Stomach smooth muscle (tissue), 2 donors: ENCODE data around the gene SAMMSON.
A peak's percentile ranks its signal among the peaks of the same experiment; 100 is the strongest.

ENCODE experiments used
- H3K27ac ChIP-seq: one replicate; pipeline ENCODE4 v1.7.0; 2013; ENCODE audit warnings: mild to moderate bottlenecking, low read length, inconsistent platforms
- H3K27me3 ChIP-seq, 2 donors: one replicate each; pipeline ENCODE4 v1.7.0; 2013; ENCODE audit warnings: low read length in 2 of 2; ENCODE audit not compliant: insufficient read depth in 2 of 2, control insufficient read depth in 1 of 2
- H3K36me3 ChIP-seq, 2 donors: one replicate each; pipeline ENCODE4 v1.7.0; 2013; ENCODE audit warnings: low read length in 2 of 2; ENCODE audit not compliant: control insufficient read depth in 2 of 2, insufficient read depth in 2 of 2
- H3K4me1 ChIP-seq: one replicate; pipeline ENCODE4 v1.7.0; 2013; ENCODE audit warnings: low read length; ENCODE audit not compliant: control insufficient read depth, insufficient read depth
- H3K4me3 ChIP-seq, 2 donors: one replicate each; pipeline ENCODE4 v1.7.0; 2013; ENCODE audit warnings: low read length in 2 of 2
- H3K9ac ChIP-seq, 2 donors: one replicate each; pipeline ENCODE4 v1.7.0; 2013; ENCODE audit warnings: low read length in 2 of 2, mild to moderate bottlenecking in 1 of 2
- H3K9me3 ChIP-seq, 2 donors: one replicate each; pipeline ENCODE4 v1.7.0; 2013; ENCODE audit warnings: low read length in 2 of 2; ENCODE audit not compliant: control insufficient read depth in 2 of 2
- donor health status: healthy.
- donor health status: Pancreatic carcinoma.

The SAMMSON gene

GRCh38 chr3:69999140-70000027 is at the start of gene SAMMSON:
Gene SAMMSON, plus strand, starts transcription at chr3:69999733.
- peak within 1 kb of the TSS; percentile 36 to 58 for H3K4me3 ChIP-seq

GRCh38 chr3:69951616-69952015 is 47.9 kb upstream of the SAMMSON start:
- Histone ChIP-seq H3K4me1 (no peaks in the 10 kb centered on the region), H3K4me3 (no peak overlapping the region), H3K27ac (no peak overlapping the region), H3K27me3 (no peaks in the 10 kb centered on the region), H3K9me3 (no peaks in the 10 kb centered on the region), H3K9ac (no peak overlapping the region), H3K36me3 (peaks cover 3 to 5% of the 10 kb centered on the region in 2 donors)

More at GRCh38 chr3:69999140-70000027, at the start of gene SAMMSON:
- Histone ChIP-seq H3K36me3 (no peaks in the 10 kb centered on the region), H3K4me1 (peaks cover 7% of the 10 kb centered on the region), H3K27me3 (no peaks in the 10 kb centered on the region), H3K27ac (peak within 1 kb of the TSS; percentile 69), H3K9me3 (no peaks in the 10 kb centered on the region), H3K9ac (peak within 1 kb of the TSS; percentile 54 to 58)

GRCh38 chr3:69959581-69959980 is 40.0 kb upstream of the SAMMSON start:
- H3K9ac ChIP-seq, result no peak overlapping the region
- no peak overlapping the region for H3K4me3 ChIP-seq
- H3K36me3 ChIP-seq, result peaks cover 23 to 26% of the 10 kb centered on the region in 2 donors
- no peaks in the 10 kb centered on the region for H3K4me1 ChIP-seq
- no peaks in the 10 kb centered on the region for H3K9me3 ChIP-seq
- no peak overlapping the region for H3K27ac ChIP-seq
- no peaks in the 10 kb centered on the region for H3K27me3 ChIP-seq

- Histone ChIP-seq H3K4me3 (no peak overlapping the region), H3K27ac (no peak overlapping the region), H3K9ac (no peak overlapping the region), H3K36me3 (peaks cover 28 to 35% of the 10 kb centered on the region in 2 donors), H3K27me3 (no peaks in the 10 kb centered on the region), H3K4me1 (no peaks in the 10 kb centered on the region), H3K9me3 (no peaks in the 10 kb centered on the region)
Observed at GRCh38 chr3:69961706-69962439, 37.7 kb upstream of the SAMMSON start.

GRCh38 chr3:69963643-69964042 is 35.9 kb upstream of the SAMMSON start:
- Histone ChIP-seq H3K36me3 (peaks cover 27 to 28% of the 10 kb centered on the region in 2 donors), H3K27me3 (no peaks in the 10 kb centered on the region), H3K9ac (no peak overlapping the region), H3K27ac (no peak overlapping the region), H3K9me3 (no peaks in the 10 kb centered on the region), H3K4me3 (no peak overlapping the region), H3K4me1 (no peaks in the 10 kb centered on the region)

- Histone ChIP-seq H3K9ac (no peak overlapping the region), H3K9me3 (no peaks in the 10 kb centered on the region), H3K4me3 (no peak overlapping the region), H3K27ac (no peak overlapping the region), H3K27me3 (no peaks in the 10 kb centered on the region), H3K36me3 (peaks cover 13 to 14% of the 10 kb centered on the region in 2 donors), H3K4me1 (no peaks in the 10 kb centered on the region)
Observed at GRCh38 chr3:69967156-69967555, 32.4 kb upstream of the SAMMSON start.

- Histone ChIP-seq H3K4me1 (no peaks in the 10 kb centered on the region), H3K27ac (no peak overlapping the region), H3K4me3 (no peak overlapping the region), H3K9me3 (no peaks in the 10 kb centered on the region), H3K36me3 (peaks cover 0 to 2% of the 10 kb centered on the region in 2 donors), H3K27me3 (no peaks in the 10 kb centered on the region), H3K9ac (no peak overlapping the region)
Observed at GRCh38 chr3:69970827-69971226, 28.7 kb upstream of the SAMMSON start.

GRCh38 chr3:69972672-69973071 is 26.9 kb upstream of the SAMMSON start:
- H3K36me3 ChIP-seq, result no peaks in the 10 kb centered on the region
- no peaks in the 10 kb centered on the region for H3K27me3 ChIP-seq
- no peak overlapping the region for H3K27ac ChIP-seq
- no peak overlapping the region for H3K9ac ChIP-seq
- H3K9me3 ChIP-seq, result peaks cover 0 to 5% of the 10 kb centered on the region in 2 donors
- no peaks in the 10 kb centered on the region for H3K4me1 ChIP-seq
- H3K4me3 ChIP-seq, result no peak overlapping the region

- Histone ChIP-seq H3K27ac (no peak overlapping the region), H3K4me3 (no peak overlapping the region), H3K36me3 (no peaks in the 10 kb centered on the region), H3K9me3 (peaks cover 3 to 5% of the 10 kb centered on the region in 2 donors), H3K4me1 (no peaks in the 10 kb centered on the region), H3K9ac (no peak overlapping the region), H3K27me3 (no peaks in the 10 kb centered on the region)
Observed at GRCh38 chr3:69976021-69976420, 23.5 kb upstream of the SAMMSON start.

GRCh38 chr3:69983546-69984265 is 15.8 kb upstream of the SAMMSON start:
- no peaks in the 10 kb centered on the region for H3K4me1 ChIP-seq
- no peak overlapping the region for H3K9ac ChIP-seq
- H3K9me3 ChIP-seq, result peaks cover 0 to 3% of the 10 kb centered on the region in 2 donors
- H3K27me3 ChIP-seq, result no peaks in the 10 kb centered on the region
- no peak overlapping the region for H3K27ac ChIP-seq
- no peaks in the 10 kb centered on the region for H3K36me3 ChIP-seq
- no peak overlapping the region for H3K4me3 ChIP-seq
